Natural killer cell (primary cell): ENCODE data around the gene MLNR. TPM values are rescaled to one million over a fixed set of nuclear protein-coding genes. Genes with fewer than 3 reads are reported as not detected.
A peak's percentile ranks its signal among the peaks of the same experiment; 100 is the strongest.

ENCODE experiments used
- ATAC-seq, 3 donors: fragments of 150-1000 bp in 2 of 3; fragments of 200-7000 bp in 1 of 3; cut with Tn5 transposase; 1 replicate in 1 of 3; 2 replicates in 2 of 3; pipeline ENCODE4 v1.10.0; 2021; ENCODE audit warnings: mild to moderate bottlenecking in 2 of 3, moderate library complexity in 2 of 3
- DNase-seq, 2 donors: peaks; one replicate each; pipeline versions ENCODE4 v3.0.0 to v3.0.0-alpha.2; 2013 to 2021; ENCODE audit warnings: mixed read lengths in 1 of 2
- H3K27ac ChIP-seq: one replicate; pipeline ENCODE4 v1.5.1; 2013; ENCODE audit warnings: mild to moderate bottlenecking, low read length
- H3K27me3 ChIP-seq: one replicate; pipeline ENCODE4 v1.6.1; 2013; ENCODE audit warnings: low read length; ENCODE audit not compliant: control insufficient read depth, insufficient read depth
- H3K36me3 ChIP-seq: one replicate; pipeline ENCODE4 v1.6.1; 2013; ENCODE audit warnings: low read length; ENCODE audit not compliant: control insufficient read depth, insufficient read depth
- H3K4me1 ChIP-seq: one replicate; pipeline ENCODE4 v1.6.1; 2013; ENCODE audit warnings: low read length; ENCODE audit not compliant: control insufficient read depth, insufficient read depth
- H3K4me3 ChIP-seq: one replicate; pipeline ENCODE4 v1.5.1; 2013; ENCODE audit warnings: low read length
- H3K9me3 ChIP-seq: one replicate; pipeline ENCODE4 v1.6.1; 2013; ENCODE audit warnings: low read length; ENCODE audit not compliant: control insufficient read depth, insufficient read depth
- H3K27ac Mint-ChIP-seq, 2 donors: one replicate each; pipeline ENCODE4 v1.8.0; 2022; ENCODE audit warnings: mild to moderate bottlenecking in 2 of 2, mixed read lengths in 2 of 2, moderate library complexity in 1 of 2
- H3K27me3 Mint-ChIP-seq, 2 donors: one replicate each; pipeline ENCODE4 v1.8.0; 2022; ENCODE audit warnings: low read depth in 2 of 2, mixed read lengths in 2 of 2
- H3K36me3 Mint-ChIP-seq: one replicate; pipeline ENCODE4 v1.8.0; 2022; ENCODE audit warnings: mixed read lengths
- H3K4me1 Mint-ChIP-seq, 2 donors: one replicate each; pipeline ENCODE4 v1.8.0; 2022; ENCODE audit warnings: mixed read lengths in 2 of 2
- H3K4me3 Mint-ChIP-seq: one replicate; pipeline ENCODE4 v1.8.0; 2022; ENCODE audit warnings: mild to moderate bottlenecking, moderate library complexity, mixed read lengths
- H3K9me3 Mint-ChIP-seq, 2 donors: one replicate each; pipeline ENCODE4 v1.8.0; 2022; ENCODE audit warnings: mixed read lengths in 2 of 2
- WGBS: methylation state at CpG from one replicate; pipeline ENCODE4 v1.1.7; 2013; ENCODE audit warnings: missing lambda C conversion rate; ENCODE audit not compliant: insufficient coverage; 5-methylcytosine and 5-hydroxymethylcytosine counted together
- intact Hi-C: fragments of 100-400 bp; cut with micrococcal nuclease; formaldehyde crosslinking; loops from one replicate; pipeline ENCODE4 v1.14.2; 2022
- total RNA-seq, 4 donors: library from RNA; stranded (reverse); fragments of 120-200 nt in 1 of 4; gene quantifications; one replicate each; pipeline versions ENCODE4 v1.2.3 to v1.2.4, GENCODE V29; 2013 to 2022
- TF ChIP-seq, protein P1 (sequence below): fragments of 200-600 bp; IDR thresholded peaks from one replicate; pipeline ENCODE4 v1.8.0; 2022; ENCODE audit warnings: antibody characterized with exemption

The MLNR gene
- total RNA-seq, 3 donors from 2014 or later (not counting 1 experiment from before 2014, with no cell fraction given), result not detected

DNA sequence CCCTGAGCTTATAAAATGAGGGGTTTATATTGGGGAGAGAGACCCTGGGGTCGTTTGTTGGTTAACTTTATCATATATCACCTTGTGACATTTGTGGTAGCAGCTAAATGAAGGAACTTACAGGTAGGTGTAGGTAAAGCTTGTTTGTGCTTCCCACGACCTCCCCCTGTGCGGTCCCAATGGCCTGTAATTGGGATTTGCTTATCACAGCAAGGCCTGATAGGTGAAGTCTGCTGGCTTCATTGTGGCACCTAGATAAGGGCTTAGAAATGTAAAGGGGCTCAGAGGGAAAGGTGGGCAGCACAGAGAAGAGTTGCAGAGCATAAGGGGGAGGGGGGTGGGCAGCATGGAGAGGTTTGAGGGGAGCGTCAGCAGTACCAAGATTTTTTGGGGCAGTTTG lies 35.5 kb upstream of the MLNR start:
- TF ChIP-seq, protein P1, sequence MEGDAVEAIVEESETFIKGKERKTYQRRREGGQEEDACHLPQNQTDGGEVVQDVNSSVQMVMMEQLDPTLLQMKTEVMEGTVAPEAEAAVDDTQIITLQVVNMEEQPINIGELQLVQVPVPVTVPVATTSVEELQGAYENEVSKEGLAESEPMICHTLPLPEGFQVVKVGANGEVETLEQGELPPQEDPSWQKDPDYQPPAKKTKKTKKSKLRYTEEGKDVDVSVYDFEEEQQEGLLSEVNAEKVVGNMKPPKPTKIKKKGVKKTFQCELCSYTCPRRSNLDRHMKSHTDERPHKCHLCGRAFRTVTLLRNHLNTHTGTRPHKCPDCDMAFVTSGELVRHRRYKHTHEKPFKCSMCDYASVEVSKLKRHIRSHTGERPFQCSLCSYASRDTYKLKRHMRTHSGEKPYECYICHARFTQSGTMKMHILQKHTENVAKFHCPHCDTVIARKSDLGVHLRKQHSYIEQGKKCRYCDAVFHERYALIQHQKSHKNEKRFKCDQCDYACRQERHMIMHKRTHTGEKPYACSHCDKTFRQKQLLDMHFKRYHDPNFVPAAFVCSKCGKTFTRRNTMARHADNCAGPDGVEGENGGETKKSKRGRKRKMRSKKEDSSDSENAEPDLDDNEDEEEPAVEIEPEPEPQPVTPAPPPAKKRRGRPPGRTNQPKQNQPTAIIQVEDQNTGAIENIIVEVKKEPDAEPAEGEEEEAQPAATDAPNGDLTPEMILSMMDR, result no peak
- DNase-seq (no peak), ATAC-seq (no peak)
- Mint-ChIP-seq H3K4me1 (no peaks in the 10 kb centered on the region), H3K4me3 (no peak overlapping the region), H3K36me3 (peaks cover 19% of the 10 kb centered on the region), H3K9me3 (no peaks in the 10 kb centered on the region), H3K27ac (peak overlapping the region; percentile 14 to 66), H3K27me3 (no peaks in the 10 kb centered on the region)
- Histone ChIP-seq H3K4me1 (no peaks in the 10 kb centered on the region), H3K27ac (no peak overlapping the region), H3K9me3 (no peaks in the 10 kb centered on the region), H3K27me3 (no peaks in the 10 kb centered on the region), H3K36me3 (peaks cover 63% of the 10 kb centered on the region), H3K4me3 (no peak overlapping the region)
- 90% methylated on average over 4 of the region's 4 CpGs for WGBS
- intact Hi-C loops, result no loop called here

DNA sequence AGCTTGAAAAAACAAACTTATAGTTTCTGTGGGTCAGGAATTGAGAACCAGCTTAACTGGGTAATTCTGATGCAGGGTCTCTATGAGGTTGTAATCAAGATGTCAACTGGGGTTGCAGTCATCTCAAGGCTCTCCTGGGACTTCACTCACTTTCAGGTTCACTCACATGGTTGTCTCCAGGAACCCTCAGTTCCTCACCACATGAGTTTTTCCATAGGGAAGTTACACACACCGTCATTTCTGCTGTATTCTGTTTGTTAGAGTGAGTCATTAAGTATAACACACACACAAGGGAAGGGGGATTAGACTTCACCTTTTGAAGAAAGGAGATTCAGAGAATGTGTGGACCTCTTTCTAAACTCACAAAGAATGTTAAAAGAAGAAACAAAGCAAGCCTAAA lies 34.9 kb upstream of the MLNR start:
- intact Hi-C loops, result no loop called here
- Histone ChIP-seq H3K4me1 (no peaks in the 10 kb centered on the region), H3K36me3 (peaks cover 61% of the 10 kb centered on the region), H3K27ac (no peak overlapping the region), H3K9me3 (no peaks in the 10 kb centered on the region), H3K27me3 (no peaks in the 10 kb centered on the region), H3K4me3 (no peak overlapping the region)
- Mint-ChIP-seq H3K4me1 (no peaks in the 10 kb centered on the region), H3K9me3 (no peaks in the 10 kb centered on the region), H3K36me3 (peaks cover 19% of the 10 kb centered on the region), H3K27ac (peak overlapping the region; percentile 14 to 66), H3K27me3 (no peaks in the 10 kb centered on the region), H3K4me3 (no peak overlapping the region)
- no peak for DNase-seq
- WGBS, result no CpG with 5 or more reads among the region's 1 CpG
- no peak for ATAC-seq
- TF ChIP-seq, protein P1, result no peak

DNA sequence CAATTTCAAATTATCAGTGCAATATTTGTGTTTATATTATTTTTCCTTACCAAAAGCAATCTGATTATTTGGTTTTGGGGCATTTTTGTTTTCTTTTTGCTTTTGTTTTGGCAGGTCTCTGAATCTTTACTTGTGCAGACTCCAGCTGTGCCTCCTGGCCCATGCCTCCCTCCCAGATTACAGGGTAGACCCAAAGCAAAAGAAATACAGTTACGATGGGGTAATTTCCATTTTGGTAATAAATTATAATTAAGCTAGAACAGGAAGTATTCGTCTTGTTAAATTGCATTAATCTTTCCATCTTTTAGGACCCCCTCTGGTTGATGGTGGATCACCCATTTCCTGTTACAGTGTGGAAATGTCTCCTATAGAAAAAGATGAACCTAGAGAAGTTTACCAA lies 29.2 kb upstream of the MLNR start:
- no peak for ATAC-seq
- Histone ChIP-seq H3K27me3 (no peaks in the 10 kb centered on the region), H3K4me1 (no peaks in the 10 kb centered on the region), H3K4me3 (no peak overlapping the region), H3K27ac (no peak overlapping the region), H3K36me3 (peaks cover 68% of the 10 kb centered on the region), H3K9me3 (no peaks in the 10 kb centered on the region)
- Mint-ChIP-seq H3K27me3 (no peaks in the 10 kb centered on the region), H3K4me3 (no peak overlapping the region), H3K4me1 (no peaks in the 10 kb centered on the region), H3K9me3 (no peaks in the 10 kb centered on the region), H3K36me3 (peaks cover 19% of the 10 kb centered on the region), H3K27ac (peak overlapping the region in 1 of 2 donors; percentile 38)
- DNase-seq, result no peak
- 100% methylated on average over 2 of the region's 2 CpGs for WGBS
- intact Hi-C loops, result no loop called here
- TF ChIP-seq, protein P1, result no peak

DNA sequence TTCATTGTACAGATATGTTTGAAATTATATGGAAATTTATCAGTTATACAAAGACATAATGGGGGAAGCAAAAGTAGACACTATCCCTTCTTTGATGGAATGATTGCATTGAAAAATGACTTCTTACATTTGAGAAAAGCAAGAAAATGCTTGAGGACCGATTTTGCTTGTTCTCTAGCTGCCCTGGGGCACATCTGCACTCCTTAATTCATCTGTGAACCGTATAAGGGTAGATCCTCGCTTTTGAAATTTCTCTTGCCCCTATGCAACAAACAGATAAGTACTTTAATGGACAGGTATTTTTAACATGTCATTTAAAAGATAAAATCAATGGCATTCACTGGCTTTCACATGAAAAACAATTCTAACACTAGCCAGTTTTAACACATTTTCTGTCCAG lies 13.5 kb upstream of the MLNR start:
- Mint-ChIP-seq H3K4me1 (no peaks in the 10 kb centered on the region), H3K4me3 (no peak overlapping the region), H3K9me3 (no peaks in the 10 kb centered on the region), H3K27ac (no peak overlapping the region), H3K27me3 (no peaks in the 10 kb centered on the region), H3K36me3 (peaks cover 15% of the 10 kb centered on the region)
- Histone ChIP-seq H3K4me3 (no peak overlapping the region), H3K9me3 (no peaks in the 10 kb centered on the region), H3K27ac (no peak overlapping the region), H3K36me3 (peaks cover 62% of the 10 kb centered on the region), H3K4me1 (no peaks in the 10 kb centered on the region), H3K27me3 (no peaks in the 10 kb centered on the region)
- DNase-seq (no peak), ATAC-seq (no peak)
- intact Hi-C loops, result no loop called here
- 100% methylated on average over 3 of the region's 3 CpGs for WGBS
- TF ChIP-seq, protein P1, result no peak
